Measurements from ENCODE around the gene PFDN1. TPM values are rescaled to one million over a fixed set of nuclear protein-coding genes. Genes with fewer than 3 reads are reported as not detected.

Gene PFDN1
- total RNA-seq, 1 experiment from 2014 or later: 48.9 TPM

DNA sequence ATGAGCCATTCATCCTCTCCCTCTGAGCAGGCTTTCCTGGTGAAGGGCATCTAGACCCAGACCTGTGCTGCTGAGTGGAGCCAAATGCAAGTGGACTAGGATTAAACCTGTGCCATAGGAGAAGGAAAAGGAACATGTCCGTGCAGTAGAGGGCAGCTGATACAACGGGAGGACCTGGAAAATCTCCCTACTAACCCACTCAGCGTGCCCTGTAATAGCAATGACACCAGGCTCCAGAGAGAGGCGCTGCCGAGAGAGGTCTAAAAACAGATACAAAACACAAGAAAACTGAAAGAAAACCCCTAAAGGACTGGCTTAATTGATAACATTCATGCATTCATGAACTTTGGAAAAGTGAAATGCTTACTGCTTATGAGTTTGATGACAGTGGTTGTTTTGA lies 60.8 kb downstream of the PFDN1 start:
- Histone ChIP-seq H3K36me3 (ENCODE audit: control insufficient read depth in 1 of 2, insufficient read depth in 2 of 2, low read length in 2 of 2) (peaks cover 2 to 7% of the 10 kb centered on the region in 2 experiments; a peak in 1 of 4 replicates), H3K27ac (ENCODE audit: low read depth, low read length) (peak overlapping the region; percentile 39; the same call in 1 of the 2 replicates), H3K27me3 (ENCODE audit: insufficient read depth, low read length) (no peaks in the 10 kb centered on the region), H3K4me3 (replicated peaks in 1 of 2; ENCODE audit: low read depth in 1 of 2, low read length in 2 of 2) (no peak overlapping the region), H3K79me2 (ENCODE audit: insufficient read depth, low read length) (peaks cover 12% of the 10 kb centered on the region; the same call in 1 of the 2 replicates), H3K4me1 (ENCODE audit: control insufficient read depth in 1 of 2, insufficient read depth in 2 of 2, low read length in 2 of 2) (peaks cover 25 to 33% of the 10 kb centered on the region in 2 experiments), H3K9me2 (ENCODE audit: insufficient read depth) (no peaks in the 10 kb centered on the region), H4K20me1 (ENCODE audit: insufficient read depth) (no peaks in the 10 kb centered on the region), H3K4me2 (ENCODE audit: low read length) (peak overlapping the region; percentile 72), H3K9me3 (ENCODE audit: control insufficient read depth in 1 of 2, insufficient read depth in 1 of 2, low read depth in 1 of 2, low read length in 2 of 2) (no peaks in the 10 kb centered on the region), H3K9ac (ENCODE audit: low read length) (peak overlapping the region; percentile 45), H2AFZ (ENCODE audit: low read depth, low read length, poor library complexity, severe bottlenecking) (no peak overlapping the region)
- TF ChIP-seq SIN3A (IDR thresholded peaks at IDR 0.05; ENCODE audit: low read depth) (no peak), SRF (IDR thresholded peaks at IDR 0.05; ENCODE audit: low read depth) (no peak), ELF1 (IDR thresholded peaks at IDR 0.05; ENCODE audit: borderline replicate concordance, low read depth) (no peak), CTCF (IDR thresholded peaks at IDR 0.05 in 2 of 3, conservative IDR thresholded peaks at IDR 0.05 in 1 of 3; ENCODE audit: borderline replicate concordance in 1 of 3, insufficient read depth in 1 of 3, low read depth in 2 of 3, low read length in 2 of 3) (peak in 2 of 3 experiments; percentile 22 to 47; a peak in 2 of 6 replicates)
- BruUV-seq (replicated peaks): TSS peak; percentile 11
- ChIA-PET RAD21 (ENCODE audit: low non-redundant PET in 1 of 2, low total read pairs in 2 of 2, uncharacterized antibody in 2 of 2, unreplicated experiment in 2 of 2) (interaction anchor here in 1 of 2 experiments (1.0 kb wide), 1 partner anchor 104 kb away, joined by 3 read pairs; the partner anchor contains the start of gene HBEGF), CTCF (interaction anchor here (0.7 to 8.0 kb wide), 10 partner anchors 18 to 484 kb away, joined by 3 to 186 read pairs (median 14); partner anchors contain the start of genes HBEGF and SLC4A9), POLR2A (interaction anchor here (7.0 kb wide), 1 partner anchor 104 kb away, joined by 57 read pairs; the partner anchor contains the start of gene HBEGF)
- intact Hi-C loops (cut with micrococcal nuclease): loop anchor here (5.0 kb wide), 1 partner anchor 475 kb away; no protein-coding TSS in a partner anchor
- DNase-seq (ENCODE audit: low read depth, low spot score): no peak
- ATAC-seq: peak; percentile 21; the same call in 1 of the 2 replicates
